Bone marrow (tissue), 2 donors: ENCODE data around the gene GFRA3.

Source experiments
- DNase-seq, 2 donors: peaks; one replicate each; lab custom pipeline; 2025; lab: John Stamatoyannopoulos, UW

The GFRA3 gene

DNA sequence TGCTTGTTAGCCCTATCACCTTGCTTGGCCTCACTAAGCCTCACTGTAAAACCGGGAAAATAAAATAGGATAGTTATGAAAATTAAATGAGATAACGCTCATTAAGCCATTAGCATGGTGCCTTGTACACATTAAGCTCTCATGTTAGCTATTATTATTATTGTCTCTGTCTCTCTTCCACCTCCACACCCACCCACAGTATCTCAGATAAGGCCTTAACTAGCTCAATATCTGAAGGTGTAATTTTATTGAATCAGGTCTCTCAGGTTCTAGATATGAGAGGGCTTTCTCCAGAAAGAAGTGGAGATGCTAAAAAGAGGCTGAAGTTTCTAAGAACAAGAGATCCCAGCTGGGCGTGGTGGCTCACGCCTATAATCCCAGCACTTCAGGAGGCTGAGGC is 27.6 kb downstream of the GFRA3 start:
- no peak for DNase-seq

DNA sequence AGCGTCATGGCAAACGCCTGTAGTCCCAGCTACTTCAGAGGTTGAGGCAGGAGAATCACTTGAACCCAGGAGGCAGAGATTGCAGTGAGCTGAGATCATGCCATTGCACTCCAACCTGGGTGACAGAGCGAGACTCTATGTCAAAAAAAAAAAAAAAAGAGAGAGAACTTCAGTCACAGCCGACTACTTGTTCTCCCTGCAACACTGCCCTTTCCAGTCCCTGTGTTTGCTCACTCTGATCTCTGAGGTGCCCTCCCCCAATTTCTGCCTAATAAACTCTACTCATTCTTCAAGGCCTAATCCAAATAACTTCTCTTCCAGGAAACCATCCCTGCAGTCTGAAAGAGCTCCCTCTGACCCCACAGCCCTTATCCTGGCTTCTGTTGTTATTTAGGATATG is 28.1 kb downstream of the GFRA3 start:
- DNase-seq, result no peak

DNA sequence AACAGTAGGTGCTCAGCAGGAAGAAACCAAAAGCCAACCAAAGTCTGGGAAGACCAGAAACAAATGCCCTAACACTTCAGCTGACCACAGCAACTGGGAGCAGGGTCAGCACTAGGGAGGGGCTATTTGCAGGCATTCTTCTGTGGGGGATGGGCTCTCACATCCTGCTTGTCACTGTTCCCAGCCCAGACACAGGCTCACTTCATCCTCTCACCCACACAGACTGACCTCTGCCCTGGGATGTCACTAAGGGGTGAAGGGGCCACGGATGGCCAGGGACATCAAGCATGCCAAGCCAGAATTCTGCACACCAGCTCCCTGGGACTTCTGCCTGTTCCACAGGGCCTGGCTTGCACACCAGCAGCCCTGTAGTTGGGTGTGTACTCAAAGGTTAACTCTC is 28.7 kb downstream of the GFRA3 start:
- no peak for DNase-seq

DNA sequence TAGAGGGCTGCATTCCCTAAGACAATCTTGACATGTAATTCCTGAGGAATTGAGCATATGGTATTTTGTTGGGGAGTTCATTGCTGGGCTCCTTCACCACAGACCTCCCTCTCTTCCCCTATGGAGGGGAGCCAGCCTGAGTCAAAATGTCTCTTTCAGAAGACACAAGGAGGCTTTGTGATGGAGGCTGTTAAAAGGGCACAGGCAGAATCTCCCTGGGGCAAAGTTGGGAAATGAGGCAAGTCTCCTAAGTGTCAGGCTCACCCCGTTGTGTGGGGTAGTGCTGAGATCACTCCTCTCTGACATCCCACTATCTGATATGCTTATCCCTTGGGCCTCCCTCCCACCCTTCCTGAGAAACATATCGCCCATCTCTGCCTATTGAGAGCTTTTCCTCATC is 30.6 kb downstream of the GFRA3 start:
- no peak for DNase-seq

DNA sequence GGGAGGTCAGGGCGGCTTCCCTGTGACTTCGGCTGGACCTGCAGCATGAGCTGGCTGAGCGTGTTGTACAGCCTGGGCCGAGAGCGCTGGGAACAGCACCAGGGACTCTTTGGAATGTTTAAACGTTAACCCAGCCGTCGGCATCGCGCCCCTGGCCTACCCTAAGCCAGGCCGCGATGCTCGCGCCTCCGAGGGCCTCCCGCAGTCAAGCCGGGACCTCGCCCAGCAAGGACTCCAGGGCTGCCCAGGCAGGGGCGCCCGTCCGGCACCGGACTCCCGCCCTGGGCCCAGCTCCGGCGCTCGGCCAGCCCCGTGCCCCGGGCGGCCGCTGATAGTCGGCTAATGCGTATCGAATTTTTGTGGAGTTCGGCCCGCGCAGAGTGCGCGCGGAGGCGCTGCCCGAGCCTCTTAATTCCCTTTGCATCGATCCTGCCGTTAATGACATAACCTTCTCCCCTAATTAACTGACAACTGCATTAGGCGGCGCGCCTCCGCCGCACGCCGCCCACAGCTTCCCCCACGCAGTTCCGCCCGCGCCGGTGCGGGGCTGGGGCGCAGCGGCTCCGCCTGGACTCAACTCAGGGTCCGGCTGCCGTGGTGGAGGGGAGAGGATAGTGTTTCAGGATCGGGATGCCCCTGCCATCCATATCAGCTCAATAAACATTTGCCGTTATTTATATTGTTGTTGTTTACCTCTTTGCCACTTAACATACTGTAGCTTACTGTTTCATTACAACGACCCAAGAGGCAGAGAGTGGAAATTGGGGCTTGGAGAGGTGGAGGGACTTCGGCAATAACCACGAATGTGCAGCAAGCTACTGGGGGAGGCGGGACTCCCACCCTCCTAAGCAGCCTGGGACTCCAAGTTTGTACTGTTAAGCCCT is 32.5 kb downstream of the GFRA3 start:
- no peak for DNase-seq

DNA sequence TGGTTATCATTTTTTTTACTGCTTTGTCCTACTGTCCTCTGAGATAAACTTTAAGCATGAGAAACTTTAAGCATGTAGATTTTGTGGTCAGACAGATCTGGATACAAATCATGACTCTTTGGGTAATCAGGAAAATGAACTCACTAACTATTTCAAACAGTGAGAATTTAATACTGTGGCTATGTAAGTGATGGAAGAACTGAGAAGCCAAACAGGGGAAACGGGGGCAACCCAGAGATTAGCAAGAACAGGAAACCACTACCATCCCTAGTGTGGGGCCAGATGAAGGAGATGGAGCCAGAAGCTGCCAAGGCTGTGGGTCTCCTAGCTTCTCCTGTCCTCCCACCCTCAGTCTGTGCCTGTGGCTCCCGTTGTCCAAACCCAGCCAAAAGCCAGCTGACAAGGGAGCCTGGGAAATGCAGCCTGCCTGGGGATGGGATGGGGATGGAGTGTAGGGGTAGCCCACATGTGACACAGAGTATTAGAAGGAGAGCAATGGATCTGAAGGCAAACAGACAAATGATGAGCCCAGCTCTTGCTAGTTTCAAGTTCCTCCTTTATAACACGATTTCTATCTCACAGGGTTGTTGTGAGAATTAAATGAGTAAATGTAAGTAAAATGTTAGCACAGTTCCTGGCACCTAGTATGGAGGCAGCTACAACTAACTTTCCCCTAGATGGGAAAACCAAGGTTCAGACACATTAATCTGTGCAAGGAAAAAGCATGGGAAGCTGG is 33.6 kb downstream of the GFRA3 start:
- DNase-seq, result peak in 1 of 2 donors; percentile 30

DNA sequence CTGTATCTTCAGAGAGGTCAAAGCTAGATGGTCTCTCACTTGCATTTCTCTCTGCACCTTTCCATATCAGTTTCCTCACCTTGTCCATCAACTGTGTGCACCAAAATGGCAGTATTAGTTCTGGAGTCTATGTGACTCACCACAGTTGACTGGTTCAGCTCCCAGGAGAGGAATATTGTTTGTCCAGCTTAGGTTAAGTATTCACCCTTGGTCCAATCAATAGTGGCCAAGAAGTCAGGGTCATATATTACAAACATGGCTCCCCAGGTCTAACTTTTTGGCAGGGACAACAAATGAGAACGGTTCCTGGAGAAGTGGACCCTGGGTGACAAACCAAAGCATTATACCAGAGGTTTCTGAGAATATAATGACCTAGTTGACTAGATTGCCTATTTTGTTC is 36.4 kb downstream of the GFRA3 start:
- no peak for DNase-seq

DNA sequence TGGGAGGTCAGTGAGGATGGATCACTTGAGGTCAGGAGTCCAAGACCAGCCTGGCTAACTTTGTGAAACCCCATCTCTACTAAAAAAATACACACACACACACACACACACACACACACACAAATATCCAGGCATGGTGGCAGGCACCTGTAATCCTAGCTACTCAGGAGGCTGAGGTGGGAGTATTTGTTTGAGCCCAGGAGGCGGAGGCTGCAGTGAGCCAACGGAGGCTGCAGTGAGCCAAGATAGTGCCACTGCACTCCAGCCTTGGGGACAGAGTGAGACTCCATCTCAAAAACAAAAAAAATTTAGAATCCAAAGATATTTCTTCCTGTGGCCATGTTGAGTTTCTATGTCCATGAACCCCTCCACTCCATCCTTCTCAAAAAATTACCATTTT is 39.8 kb downstream of the GFRA3 start:
- DNase-seq, result no peak

DNA sequence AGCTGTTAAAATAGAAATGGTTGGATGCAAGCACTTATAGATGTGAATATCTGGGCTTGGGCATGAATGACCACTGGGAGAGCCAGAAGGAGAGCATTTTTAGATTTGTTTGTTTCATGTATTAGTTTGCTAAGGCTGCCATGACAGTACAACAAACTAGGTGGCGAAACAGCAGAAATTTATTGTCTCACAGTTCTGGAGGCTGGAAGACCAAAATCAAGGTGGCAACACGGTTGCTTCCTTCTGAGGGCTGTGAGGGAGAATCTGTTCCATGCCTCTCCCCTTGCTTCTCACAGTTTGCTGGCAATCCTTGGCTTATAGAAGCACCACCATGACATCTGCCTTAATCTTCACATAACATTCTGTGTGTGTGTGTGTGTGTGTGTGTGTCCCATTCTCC is 41.1 kb downstream of the GFRA3 start:
- no peak for DNase-seq

DNA sequence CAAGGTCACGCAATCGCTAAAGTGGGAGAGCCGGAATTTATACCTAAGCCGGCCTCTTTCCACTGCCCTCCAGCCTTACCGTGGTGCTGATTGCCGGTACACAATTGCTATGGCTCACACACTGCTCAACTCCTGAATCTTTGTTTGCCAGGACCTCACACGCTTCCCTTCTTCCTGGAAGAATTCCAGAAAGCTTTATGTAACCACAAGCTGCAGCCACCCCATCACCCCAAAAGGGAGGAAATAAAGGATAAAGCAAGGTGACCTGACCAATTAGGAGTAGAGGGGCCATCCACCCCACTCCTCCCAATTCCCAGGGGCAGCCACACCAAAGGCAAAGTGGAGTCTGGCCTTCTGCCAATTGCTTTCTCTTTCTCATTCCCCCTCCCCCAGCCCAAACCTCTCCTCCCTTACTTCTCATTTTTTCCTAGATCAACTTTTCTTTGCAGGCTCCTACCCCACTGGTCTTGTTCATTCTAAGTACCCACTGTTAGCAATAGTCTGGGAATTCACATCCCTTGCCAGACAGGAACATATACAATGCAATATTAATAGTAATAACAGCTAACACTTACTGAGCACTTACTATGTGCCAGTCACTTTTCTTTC is 43.3 kb downstream of the GFRA3 start:
- no peak for DNase-seq

DNA sequence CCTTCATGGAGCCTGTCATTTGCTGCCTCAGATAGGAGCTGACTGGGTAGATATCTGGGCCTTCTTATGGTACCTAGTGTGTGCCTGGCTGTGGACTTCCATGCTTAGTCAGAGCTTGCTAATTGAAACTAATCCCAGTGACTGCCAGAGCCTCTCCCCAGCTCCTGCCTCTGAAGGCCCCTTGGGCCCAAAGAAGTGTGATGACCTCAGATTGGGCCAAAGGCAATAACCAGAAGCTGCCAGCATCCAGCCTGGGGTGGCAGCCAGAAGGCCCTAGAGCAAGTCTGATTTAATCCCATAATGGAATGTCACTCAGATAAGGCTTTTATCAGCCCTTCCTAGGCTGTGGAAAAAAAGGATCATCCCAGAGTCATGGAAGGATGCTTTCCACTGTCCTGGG is 44.2 kb downstream of the GFRA3 start:
- DNase-seq, result no peak

DNA sequence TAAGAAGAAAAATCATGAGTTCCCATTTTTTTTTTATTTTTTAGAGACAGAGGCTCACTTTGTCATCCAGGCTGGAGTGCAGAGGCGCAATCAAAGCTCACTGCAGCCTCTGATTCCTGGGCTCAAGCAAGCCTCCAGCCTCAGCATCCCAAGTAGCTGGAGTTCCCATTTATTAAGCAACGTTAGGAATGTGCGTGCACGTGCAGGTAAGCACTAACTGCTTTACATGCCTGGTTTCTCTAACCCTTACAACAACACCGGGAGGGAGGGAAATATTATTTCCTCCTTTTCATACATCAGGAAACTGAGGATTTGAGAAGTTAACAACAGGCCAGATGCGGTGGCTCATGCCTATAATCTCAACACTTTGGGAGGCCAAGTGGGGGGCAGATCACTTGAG is 45.0 kb downstream of the GFRA3 start:
- DNase-seq, result no peak

DNA sequence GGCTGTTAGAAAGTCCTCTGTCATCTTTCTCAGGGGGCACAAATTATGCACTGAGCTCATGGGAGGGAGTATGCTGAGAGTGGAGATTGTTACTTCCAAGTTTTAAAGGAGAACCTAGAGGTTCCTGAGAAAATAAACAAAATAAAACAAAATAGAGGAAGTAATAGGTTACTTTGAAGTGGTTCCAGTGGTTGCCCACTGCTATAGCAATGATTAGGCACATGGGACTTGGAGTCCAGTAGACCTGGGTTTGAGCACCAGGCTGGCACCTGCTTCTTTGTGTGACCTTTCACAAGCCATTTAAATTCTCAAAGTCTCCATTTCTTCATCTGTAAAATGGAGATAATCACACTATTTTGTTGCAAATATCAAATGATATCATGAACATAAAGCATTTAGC is 47.5 kb downstream of the GFRA3 start:
- DNase-seq, result no peak

DNA sequence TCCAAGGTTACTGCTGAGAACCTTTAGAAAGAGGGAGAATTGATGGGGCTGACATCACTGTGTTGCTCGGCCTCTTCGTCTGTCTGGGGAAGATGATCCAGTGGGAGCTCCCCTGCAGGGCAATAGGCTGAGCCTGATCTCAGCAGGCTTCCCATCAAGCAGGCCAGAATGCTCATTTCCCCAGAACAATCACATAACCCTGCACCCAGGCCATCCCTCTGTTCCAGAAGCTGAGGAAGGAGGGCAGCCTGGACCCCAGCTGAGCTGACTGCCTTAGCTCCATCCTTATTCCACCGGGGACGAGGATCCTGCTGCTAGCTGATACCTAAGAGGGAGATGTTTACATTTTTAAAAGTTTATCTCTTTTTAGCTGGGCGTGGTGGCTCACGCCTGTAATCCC is 49.7 kb downstream of the GFRA3 start:
- no peak for DNase-seq

DNA sequence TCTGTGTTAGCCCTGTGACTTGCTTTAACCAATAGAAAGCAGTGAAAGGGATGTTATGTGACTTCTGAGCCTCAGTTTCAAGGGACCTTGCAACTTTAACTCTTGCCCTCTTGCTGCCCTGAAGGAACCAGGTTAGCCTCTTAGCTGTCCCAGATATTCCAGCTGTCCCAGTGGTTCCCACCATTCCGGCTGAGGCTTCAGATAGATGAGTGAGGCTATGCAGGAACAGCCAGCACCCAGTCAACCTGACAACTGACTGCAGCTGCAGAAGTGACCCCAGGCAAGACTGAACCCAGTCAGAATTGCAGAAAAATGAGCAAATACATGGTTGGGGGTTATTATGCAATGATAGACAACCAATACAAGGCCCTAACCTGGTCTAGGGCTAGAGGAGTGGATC is 50.9 kb downstream of the GFRA3 start:
- DNase-seq, result no peak

DNA sequence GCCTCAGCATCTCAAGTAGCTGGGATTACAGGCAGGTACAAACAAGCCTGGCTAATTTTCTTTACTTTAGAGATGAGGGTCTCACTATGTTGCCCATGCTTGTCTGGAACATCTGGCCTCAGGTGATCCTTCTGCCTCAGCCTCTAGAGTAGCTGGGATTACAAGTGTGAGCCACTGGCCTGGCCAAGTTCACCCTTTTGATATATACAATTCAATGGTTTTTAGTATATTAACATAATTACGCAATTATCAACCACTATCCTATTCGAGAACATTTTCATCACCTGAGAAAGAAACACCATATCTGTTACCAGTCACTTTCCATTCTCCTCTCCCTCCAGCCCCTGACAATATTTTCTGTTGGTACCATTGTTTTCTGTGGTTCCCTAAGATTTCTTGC is 57.6 kb downstream of the GFRA3 start:
- no peak for DNase-seq

DNA sequence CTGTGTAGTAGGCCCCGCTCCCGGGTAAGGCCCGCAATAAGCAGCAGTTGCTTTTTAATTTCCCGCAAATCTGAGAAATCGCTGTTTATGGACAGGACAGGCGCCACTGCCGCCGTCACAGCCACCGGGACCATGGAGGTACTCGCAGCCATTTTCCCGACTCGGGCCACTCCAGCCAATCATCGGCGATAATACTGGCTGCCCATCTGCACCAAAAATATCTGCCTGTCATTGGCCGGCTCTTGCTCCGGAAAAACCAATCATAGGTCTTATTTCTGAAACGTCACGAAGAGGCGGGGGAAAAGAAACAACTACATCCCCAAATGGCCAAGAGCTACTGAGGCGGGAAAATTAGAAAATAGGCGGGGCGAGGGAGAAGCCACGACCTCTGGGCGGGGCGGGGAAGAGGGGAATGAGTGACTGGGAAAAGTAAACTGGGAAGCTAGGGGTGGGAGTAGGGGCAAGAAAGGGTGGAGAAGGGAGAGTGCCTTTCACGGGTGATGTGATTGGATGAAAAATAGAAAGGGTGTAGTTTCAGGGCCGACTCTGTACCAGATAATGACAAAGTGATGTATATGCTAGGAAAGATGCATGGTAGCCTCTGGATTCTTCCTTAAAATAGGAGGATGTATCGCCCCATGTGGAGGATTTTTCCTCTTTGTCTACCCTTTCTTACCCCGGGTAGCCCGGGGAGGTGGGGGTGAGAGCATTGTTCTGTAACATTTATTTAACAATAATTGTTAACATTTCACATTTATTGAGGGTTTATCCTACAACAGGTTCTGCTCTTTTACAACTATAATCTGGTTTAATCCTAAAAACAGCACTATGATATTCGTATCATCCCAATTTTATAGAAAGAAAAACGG is 61.0 kb downstream of the GFRA3 start, which contains the start of gene CDC23:
Gene CDC23 (minus strand): TSS at position 163 of the 869 bp plus-strand sequence. CDS start 11 bp downstream, at position 152.
- peak; percentile 76 to 95 for DNase-seq

DNA sequence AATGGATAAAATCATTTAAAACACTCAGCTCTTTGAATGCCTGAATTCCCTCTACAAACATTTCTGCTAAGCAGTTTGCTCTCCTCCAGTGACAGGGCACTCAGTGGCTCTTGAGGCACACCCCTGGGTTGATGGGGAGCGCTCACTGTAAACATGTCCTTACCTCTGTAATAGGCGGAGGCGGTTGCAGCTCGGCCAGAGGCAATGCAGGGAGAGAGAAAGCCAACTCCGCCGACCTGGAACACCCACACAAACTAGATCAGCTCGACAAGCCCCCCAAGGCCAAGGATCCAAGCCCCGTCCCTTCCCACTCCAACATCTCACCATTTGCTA is 61.6 kb downstream of the GFRA3 start:
- DNase-seq, result no peak

DNA sequence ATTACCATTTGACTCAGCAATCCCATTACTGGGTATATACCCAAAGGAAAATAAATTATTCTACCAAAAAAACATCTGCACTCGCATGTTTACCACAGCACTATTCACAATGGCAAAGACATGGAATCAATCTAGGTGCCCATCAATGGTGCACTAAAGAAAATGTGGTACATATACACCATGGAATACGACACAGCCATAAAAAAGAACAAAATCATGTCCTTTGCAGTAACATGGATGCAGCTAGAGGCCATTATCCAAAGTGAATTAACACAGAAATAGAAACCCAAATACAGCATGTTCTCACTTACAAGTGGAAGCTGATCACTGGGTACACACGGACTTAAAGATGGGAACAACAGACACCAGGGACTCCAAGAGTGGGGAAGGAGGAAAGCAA is 63.4 kb downstream of the GFRA3 start:
- DNase-seq, result no peak
